ENCODE results near the gene TRPM8. TPM values are rescaled to one million over a fixed set of nuclear protein-coding genes. Genes with fewer than 3 reads are reported as not detected.

TRPM8 gene
- total RNA-seq, 1 donor from 2014 or later, result not detected

- DNase-seq (ENCODE audit: extremely low spot score, unreplicated experiment), result no peak
- TF ChIP-seq CTCF (IDR thresholded peaks at IDR 0.05), result no peak
- Mint-ChIP-seq H3K27ac (ENCODE audit: unreplicated experiment) (no peak overlapping the region), H3K27me3 (ENCODE audit: unreplicated experiment) (peaks cover 80% of the 10 kb centered on the region), H3K36me3 (ENCODE audit: unreplicated experiment) (no peaks in the 10 kb centered on the region), H3K4me1 (ENCODE audit: unreplicated experiment) (no peaks in the 10 kb centered on the region), H3K9me3 (ENCODE audit: unreplicated experiment) (no peaks in the 10 kb centered on the region), H3K4me3 (ENCODE audit: unreplicated experiment) (no peak overlapping the region)
These were observed 18.3 kb downstream of the TRPM8 start for GRCh38 chr2:233935426-233935825.

DNA sequence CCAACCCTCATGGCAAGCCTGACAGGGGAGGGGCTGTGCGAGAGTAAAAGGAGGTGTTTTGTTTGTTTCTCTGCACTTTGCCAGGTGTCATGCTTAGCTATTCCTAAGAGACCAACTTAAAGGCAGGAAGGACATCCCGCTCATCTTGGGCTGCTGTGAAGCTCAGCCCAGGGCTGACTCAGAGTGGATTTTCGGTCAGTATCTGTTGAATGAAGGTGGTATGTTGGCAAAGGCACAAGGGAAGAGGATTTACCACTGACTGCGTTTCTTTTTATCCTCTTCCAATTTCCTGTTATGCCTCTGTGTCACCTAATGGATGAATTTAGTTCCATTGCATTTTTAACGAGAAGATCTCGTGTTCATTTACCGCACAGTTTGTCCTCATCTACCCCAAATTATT is 18.9 kb downstream of the TRPM8 start:
- Mint-ChIP-seq H3K4me3 (ENCODE audit: unreplicated experiment) (no peak overlapping the region), H3K9me3 (ENCODE audit: unreplicated experiment) (no peaks in the 10 kb centered on the region), H3K27ac (ENCODE audit: unreplicated experiment) (no peak overlapping the region), H3K27me3 (ENCODE audit: unreplicated experiment) (peaks cover 82% of the 10 kb centered on the region), H3K4me1 (ENCODE audit: unreplicated experiment) (no peaks in the 10 kb centered on the region), H3K36me3 (ENCODE audit: unreplicated experiment) (no peaks in the 10 kb centered on the region)
- DNase-seq (ENCODE audit: extremely low spot score, unreplicated experiment), result no peak
- no peak for TF ChIP-seq CTCF (IDR thresholded peaks at IDR 0.05)

- TF ChIP-seq CTCF (IDR thresholded peaks at IDR 0.05), result no peak
- H3K4me3 Mint-ChIP-seq (ENCODE audit: unreplicated experiment), result no peak overlapping the region
- H3K36me3 Mint-ChIP-seq (ENCODE audit: unreplicated experiment), result peaks cover 1% of the 10 kb centered on the region
- H3K27ac Mint-ChIP-seq (ENCODE audit: unreplicated experiment), result no peak overlapping the region
- peaks cover 60% of the 10 kb centered on the region for H3K27me3 Mint-ChIP-seq (ENCODE audit: unreplicated experiment)
- peaks cover 3% of the 10 kb centered on the region for H3K9me3 Mint-ChIP-seq (ENCODE audit: unreplicated experiment)
- H3K4me1 Mint-ChIP-seq (ENCODE audit: unreplicated experiment), result no peaks in the 10 kb centered on the region
- DNase-seq (ENCODE audit: extremely low spot score, unreplicated experiment), result no peak
These were observed 21.6 kb downstream of the TRPM8 start for GRCh38 chr2:233938676-233939370.

DNA sequence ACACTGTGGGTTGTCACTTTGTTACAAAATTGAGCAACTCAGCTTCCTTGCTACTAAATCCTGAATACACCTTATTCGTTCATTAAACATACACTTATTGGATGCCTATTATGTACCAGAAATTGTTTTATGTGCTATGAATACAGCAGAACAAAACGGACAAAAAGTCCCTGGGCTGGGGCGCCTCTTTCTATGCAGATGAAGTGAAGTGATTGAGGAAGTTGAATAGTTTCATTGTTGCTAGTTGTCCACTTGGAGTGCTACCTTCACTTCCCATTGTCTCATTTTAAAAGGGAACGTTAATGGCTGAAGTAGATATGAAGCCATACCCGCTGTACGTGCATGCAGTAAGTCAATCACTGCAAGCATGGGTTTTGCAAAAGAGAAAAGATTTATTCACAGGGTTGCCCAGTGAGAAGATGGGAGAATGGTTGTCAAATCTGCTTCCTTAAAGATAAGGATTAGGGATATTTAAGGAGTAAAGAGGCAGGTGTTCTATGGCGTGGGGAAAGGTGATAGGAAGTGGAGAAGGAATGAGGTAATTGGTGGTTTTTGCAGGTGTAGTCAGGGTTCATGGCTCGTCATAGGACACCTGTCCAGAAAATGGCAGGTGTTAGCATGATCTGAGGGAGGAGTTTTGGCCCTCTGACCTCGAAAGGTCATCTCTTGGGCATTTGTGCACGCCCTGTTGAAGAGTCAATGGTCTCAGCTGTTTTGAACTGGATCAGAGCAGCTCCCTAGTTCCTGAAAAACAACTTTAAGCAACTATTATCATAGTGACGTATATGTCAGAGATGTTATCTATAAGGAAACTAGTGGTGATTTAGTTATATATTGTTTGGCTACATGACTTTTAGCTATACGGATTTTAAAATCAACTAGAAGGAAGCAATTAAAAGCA is 23.5 kb downstream of the TRPM8 start:
- Mint-ChIP-seq H3K4me3 (ENCODE audit: unreplicated experiment) (no peak overlapping the region), H3K27me3 (ENCODE audit: unreplicated experiment) (peaks cover 48% of the 10 kb centered on the region)
- no peak for DNase-seq (ENCODE audit: extremely low spot score, unreplicated experiment)

More for the DNA sequence above, 23.5 kb downstream of the TRPM8 start:
- Mint-ChIP-seq H3K9me3 (ENCODE audit: unreplicated experiment) (peaks cover 8% of the 10 kb centered on the region), H3K36me3 (ENCODE audit: unreplicated experiment) (peaks cover 2% of the 10 kb centered on the region), H3K27ac (ENCODE audit: unreplicated experiment) (no peak overlapping the region), H3K4me1 (ENCODE audit: unreplicated experiment) (no peaks in the 10 kb centered on the region)
- TF ChIP-seq CTCF (IDR thresholded peaks at IDR 0.05), result no peak

Data from osteocyte (in vitro differentiated cells).